ENCODE data around the gene ITCH. TPM values are rescaled to one million over a fixed set of nuclear protein-coding genes. Genes with fewer than 3 reads are reported as not detected.
"Not testable (repeated sequence)": the region's sequence is repeated elsewhere in the genome, so short reads cannot be mapped to it uniquely, and the experiment has no call there.

Gene ITCH
- total RNA-seq, 1 donor from 2014 or later, result 42.7 TPM

DNA sequence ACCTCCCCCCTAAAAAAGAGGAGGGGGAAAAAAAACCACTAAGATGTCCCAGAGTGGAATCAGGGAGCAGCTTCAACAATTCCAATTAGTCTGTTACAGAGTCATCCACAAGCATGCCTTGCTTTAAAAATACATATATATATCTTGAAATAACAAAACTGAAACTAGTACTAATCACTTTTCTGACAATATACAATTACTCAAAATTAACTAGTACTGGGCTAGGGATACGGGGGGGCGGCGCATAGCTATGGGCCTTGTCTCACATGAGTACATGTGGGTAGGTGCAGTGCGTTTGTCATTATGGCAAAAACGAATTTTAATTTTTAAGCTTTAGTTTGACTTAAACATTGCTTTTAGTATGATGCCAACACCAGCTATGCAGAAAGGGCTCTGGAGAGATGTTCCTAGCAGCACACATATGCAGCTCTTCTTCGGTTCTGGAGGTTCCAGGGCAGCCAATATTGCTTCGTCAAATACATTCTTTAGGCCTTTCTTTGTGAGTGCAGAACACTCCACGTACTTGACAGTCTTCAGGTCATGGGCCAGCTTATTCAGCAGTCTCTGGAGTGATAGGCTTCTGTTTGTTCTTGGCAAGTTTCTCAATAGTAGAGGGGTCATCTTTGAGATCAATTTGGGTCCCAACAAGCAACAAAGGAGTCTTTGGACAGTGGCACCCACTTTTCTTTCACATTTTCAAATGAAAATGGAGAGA lies 38.8 kb downstream of the ITCH start:
- no peak for DNase-seq (ENCODE audit: low read depth)
- no peak for TF ChIP-seq CTCF (conservative IDR thresholded peaks at IDR 0.05; ENCODE audit: low read depth, low read length)
- no peak overlapping the region for H3K4me3 ChIP-seq (ENCODE audit: low read depth, low read length)

DNA sequence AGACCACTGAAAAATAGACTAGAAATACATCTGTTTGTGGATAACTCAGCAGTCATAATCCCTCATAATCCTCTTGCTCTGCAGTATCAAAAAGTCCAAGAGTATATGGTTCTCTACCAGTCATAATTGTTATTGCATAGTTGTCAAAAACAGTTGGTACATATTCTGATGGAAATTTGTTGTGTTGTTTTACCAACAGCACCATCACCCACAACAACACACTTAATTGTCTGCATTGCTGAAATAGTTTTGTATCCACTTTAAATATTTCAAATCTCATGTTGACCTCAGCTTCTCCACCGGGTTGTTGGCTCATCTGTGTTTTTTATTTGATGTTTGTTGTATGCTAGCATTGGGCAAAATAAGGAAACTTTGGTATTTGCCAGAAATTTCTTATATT lies 39.4 kb downstream of the ITCH start:
- no peak for DNase-seq (ENCODE audit: low read depth)
- H3K4me3 ChIP-seq (ENCODE audit: low read depth, low read length), result no peak overlapping the region
- TF ChIP-seq CTCF (conservative IDR thresholded peaks at IDR 0.05; ENCODE audit: low read depth, low read length), result no peak

DNA sequence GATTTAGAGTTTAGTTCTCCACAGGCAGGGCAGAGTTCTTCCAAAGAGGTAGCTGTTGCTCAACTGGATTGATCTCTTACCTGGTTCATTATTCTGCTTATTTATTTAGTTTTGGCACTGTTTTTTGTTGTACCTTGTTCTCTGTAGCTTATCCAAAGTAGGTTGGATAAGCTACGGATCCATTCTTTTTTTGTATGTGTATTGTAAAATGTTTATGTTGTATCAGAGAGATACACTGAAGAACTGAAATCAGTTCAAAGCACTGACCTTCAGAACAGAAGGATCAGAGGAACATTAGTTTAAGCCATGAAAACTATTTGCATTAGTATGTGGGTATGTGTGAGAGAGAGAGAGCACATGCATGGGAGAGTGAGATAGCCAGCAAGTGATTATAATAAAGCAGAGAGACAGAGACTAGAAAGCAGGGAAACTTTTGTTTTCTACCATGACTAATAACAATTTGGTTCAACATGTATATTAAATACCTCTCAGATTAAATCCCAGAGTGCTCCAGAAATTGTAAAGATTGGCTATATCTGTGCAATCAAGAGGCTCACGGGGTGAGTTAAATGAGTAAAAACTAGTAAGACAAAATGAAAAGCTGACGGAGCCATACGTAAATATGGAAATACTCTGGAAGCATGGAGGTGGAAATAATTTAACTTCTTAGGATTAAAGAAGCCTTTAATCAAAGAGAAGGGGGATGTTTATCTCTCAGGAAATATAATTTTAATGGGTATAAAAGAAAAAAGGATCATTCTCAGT lies 40.2 kb downstream of the ITCH start:
- no peak for TF ChIP-seq CTCF (conservative IDR thresholded peaks at IDR 0.05; ENCODE audit: low read depth, low read length)
- H3K4me3 ChIP-seq (ENCODE audit: low read depth, low read length), result no peak overlapping the region
- no peak for DNase-seq (ENCODE audit: low read depth)

- DNase-seq (ENCODE audit: low read depth), result no peak
- TF ChIP-seq CTCF (conservative IDR thresholded peaks at IDR 0.05; ENCODE audit: low read depth, low read length), result no peak
- H3K4me3 ChIP-seq (ENCODE audit: low read depth, low read length), result no peak overlapping the region
Observed at GRCh38 chr20:34403908-34404307, 40.8 kb downstream of the ITCH start.

GRCh38 chr20:34404803-34405202 lies 41.7 kb downstream of the ITCH start:
- DNase-seq (ENCODE audit: low read depth), result no peak
- no peak overlapping the region for H3K4me3 ChIP-seq (ENCODE audit: low read depth, low read length)
- TF ChIP-seq CTCF (conservative IDR thresholded peaks at IDR 0.05; ENCODE audit: low read depth, low read length), result no peak

DNA sequence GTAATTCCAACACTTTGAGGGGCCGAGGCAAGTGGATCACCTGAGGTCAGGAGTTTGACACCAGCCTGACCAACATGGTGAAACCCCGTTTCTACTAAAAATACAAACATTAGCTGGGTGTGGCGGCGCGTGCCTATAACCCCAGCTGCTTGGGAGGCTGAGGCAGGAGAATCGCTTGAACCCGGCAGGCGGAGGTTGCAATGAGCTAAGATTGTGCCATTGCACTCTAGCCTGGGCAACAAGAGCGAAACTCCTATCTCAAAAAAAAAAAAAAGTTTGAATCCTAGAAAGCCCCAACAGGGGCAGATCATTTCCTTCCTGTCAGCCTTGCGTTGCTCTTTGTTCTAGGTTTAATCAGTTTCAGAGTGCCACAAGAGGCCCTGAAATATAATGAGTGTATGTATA lies 42.2 kb downstream of the ITCH start:
- not testable (repeated sequence) for H3K4me3 ChIP-seq (ENCODE audit: low read depth, low read length); DNase-seq (ENCODE audit: low read depth)

GRCh38 chr20:34405942-34406341 lies 42.9 kb downstream of the ITCH start:
- DNase-seq (ENCODE audit: low read depth); H3K4me3 ChIP-seq (ENCODE audit: low read depth, low read length): not testable (repeated sequence)

DNA sequence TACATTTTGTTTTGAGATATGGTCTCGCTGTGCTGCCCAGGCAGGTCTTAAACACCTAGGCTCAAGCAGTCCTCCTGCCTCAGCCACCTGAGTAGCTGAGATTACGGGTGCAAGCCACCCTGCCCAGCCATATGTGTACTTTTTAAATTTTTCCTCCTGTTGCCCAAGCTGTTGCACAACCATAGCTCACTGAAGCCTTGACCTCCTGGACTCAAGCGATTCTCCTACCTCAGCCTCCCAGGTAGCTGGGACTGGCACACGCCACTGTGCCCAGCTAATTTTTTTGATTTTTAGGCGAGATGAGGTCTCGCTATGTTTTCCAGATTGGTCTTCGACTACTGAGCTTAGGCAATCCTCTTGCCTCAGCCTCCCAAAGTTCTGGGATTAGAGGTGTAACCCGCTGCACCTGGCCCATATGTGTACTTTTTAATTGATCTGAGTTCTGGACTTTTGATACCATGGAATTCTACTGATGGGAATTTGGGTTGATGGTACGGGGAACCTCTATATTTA lies 44.9 kb downstream of the ITCH start:
- DNase-seq (ENCODE audit: low read depth), result no peak
- H3K4me3 ChIP-seq (ENCODE audit: low read depth, low read length), result no peak overlapping the region
- no peak for TF ChIP-seq CTCF (conservative IDR thresholded peaks at IDR 0.05; ENCODE audit: low read depth, low read length)
